Activated CD8-positive, alpha-beta memory T cell treated with anti-CD3 and anti-CD28 coated beads, Interleukin-2, amount 50 U/mL, for 4 hours (primary cell): ENCODE data around the gene ENTPD1.
"Not testable (repeated sequence)": the region's sequence is repeated elsewhere in the genome, so short reads cannot be mapped to it uniquely, and the experiment has no call there.

Source experiments
- DNase-seq: peaks from one replicate; pipeline ENCODE4 v3.0.0-alpha.2; 2020

ENTPD1 gene, protein sequence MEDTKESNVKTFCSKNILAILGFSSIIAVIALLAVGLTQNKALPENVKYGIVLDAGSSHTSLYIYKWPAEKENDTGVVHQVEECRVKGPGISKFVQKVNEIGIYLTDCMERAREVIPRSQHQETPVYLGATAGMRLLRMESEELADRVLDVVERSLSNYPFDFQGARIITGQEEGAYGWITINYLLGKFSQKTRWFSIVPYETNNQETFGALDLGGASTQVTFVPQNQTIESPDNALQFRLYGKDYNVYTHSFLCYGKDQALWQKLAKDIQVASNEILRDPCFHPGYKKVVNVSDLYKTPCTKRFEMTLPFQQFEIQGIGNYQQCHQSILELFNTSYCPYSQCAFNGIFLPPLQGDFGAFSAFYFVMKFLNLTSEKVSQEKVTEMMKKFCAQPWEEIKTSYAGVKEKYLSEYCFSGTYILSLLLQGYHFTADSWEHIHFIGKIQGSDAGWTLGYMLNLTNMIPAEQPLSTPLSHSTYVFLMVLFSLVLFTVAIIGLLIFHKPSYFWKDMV

DNA sequence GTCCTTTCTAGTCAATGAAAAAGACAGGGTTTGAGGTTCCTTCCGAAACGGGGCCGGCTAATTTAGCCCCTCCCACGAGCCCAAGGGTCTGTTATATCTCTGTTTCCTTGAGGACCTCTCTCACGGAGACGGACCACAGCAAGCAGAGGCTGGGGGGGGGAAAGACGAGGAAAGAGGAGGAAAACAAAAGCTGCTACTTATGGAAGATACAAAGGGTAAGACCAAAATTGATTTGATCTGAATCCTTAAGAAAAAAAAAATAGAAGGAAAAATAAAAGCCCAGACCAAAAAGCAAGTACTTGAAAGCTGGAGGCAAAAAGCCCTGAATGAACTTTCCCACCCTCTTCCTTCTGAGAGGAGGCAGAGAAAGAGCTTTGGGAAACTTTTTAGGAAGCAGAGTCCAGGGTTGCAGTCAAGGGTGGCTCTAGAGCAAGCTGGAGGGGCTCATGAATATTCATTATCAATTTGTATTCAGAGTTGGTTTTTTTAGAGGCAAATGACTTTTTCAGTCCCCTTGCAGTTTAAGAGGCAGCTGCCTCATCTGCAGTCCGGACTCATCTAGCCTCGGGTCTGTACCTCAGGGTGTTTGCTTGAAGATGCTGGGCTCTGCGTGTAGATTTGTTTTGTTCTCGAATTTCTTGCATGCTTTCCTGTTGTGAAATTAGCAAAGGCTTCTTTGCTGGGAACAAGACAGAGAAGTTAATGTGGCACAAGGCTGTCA is at the start of gene ENTPD1:
Gene ENTPD1, plus strand, starts transcription at position 123 of the 721 bp plus-strand sequence. Its CDS starts 77 bp downstream, at position 200.
- no peak for DNase-seq

DNA sequence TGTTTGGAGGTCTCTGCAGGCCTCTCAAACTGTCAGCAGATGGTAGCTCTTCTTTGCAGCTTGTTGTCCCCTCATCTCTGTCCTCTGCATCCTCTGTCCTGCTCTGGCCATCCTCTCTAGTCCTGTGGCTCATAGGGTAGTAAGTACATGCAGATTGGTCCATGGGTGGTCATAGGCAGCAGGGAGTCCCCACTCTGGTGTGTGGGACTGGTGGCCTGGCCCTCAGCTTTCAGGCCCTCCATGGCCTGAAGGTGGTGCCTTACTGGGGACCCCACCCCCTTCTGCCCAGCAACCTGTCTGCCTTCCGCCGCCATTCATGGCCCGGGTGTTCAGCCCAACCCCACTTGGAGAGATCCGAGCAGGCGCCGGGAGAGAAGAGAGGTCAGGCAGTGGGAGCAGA is 49.4 kb upstream of the ENTPD1 start:
- no peak for DNase-seq

DNA sequence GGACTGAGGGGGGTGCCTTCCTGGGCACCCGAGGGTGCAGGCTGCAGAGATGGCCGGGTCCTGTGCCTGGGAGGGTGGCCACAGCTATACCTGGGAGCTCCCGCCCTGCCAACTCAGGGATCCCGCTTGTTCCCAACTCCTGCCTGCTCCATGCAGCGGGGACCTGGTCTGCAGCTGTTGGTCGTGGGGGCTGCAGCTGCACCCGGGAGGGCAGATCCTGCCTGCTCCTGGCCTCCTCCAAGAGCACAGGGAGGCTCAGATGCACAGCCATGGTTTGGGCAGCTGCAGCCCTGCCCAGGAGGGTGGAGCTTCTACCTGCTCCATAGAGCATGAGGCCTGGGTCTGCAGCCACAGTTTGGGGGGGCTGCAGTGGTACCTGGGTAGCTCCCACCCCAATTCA is 49.0 kb upstream of the ENTPD1 start:
- DNase-seq, result no peak

DNA sequence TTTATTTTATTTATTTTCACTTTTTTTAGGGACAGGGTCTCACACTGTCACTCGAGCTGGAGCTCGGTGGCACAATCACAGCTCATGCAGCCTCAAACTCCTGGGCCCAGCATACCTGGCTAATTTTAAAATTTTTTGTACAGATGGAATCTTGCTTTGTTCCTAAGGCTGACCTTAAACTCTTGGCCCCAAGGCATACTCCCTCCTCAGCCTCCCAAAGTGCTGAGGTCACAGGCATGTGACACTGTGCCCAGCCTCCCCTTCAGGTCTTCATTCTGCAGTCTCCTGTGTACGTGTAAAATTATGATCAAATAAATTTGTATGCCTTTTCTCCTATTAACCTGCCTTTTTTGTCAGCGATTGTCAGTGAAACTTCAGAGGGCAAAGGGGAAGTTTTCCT is 44.5 kb upstream of the ENTPD1 start:
- no peak for DNase-seq

DNA sequence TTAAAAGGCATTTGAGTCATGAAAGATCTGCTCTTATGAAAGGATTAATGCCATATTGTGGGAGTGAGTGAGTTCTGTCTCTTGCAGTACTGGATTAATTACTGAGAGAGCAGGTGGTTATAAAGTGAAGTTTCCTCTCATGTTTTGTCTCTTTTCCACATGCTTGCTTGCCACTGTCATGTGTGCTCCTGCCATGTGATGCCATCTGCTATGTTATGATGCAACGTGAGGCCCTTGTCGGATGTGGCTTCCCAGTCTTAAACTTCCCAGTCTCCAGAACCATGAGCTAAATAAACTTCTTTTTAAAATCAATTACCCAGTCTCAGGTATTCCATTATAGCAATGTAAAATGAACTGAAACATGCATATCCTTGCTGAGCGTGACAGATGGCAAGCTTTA is 39.5 kb upstream of the ENTPD1 start:
- DNase-seq, result no peak

DNA sequence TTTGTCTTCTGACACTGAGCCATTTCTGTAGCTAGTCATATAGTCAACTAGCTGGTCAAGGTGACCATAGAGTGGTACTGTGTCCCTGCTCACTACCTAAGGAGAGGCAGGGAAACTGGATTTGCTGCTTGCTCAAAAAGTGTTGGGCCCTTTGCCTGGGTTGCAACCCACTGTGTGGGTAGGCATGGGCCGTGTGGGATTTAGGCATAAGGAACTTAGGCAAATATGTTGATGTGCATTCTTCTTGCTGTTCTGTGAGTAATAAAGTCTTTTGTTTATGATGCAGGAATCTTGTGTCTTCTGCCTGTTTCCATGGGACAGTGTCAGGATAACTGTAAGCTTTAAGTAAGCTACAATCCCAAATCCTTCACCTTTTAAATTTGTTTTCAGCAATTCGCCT is 39.1 kb upstream of the ENTPD1 start:
- DNase-seq, result no peak

DNA sequence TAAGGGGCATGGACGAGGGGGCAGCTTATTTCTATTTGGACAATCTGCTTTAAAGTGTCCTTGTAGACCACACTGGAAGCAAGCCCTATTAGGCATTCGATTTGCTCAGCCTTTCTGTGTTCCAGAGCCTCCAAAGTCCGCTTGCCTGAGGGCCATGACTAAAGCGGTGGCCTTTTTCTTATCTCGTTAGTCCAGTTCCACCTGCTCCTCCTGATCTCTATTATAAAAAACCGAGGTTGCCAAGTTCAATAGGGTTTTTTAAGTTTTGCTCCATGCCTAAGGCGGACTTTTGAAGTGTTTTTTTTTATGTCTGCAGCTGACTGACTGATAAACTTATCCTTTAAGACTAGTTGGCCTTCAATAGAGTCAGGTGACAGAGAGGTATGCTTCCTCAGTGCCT is 35.2 kb upstream of the ENTPD1 start:
- not testable (repeated sequence) for DNase-seq

DNA sequence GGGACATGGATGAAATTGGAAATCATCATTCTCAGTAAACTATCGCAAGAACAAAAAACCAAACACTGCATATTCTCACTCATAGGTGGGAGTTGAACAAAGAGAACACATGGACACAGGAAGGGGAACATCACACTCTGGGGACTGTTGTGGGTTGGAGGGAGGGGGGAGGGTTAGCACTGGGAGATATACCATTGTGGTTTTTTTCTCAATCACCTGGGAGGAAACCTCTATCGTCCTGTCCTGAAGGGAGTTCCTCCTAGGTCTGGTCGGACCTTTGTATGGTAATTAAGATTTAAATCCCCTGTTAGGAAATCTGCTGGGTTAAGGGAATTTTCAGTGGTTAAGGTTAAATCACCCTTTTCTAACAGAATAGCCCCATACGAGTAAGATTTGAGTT is 33.5 kb upstream of the ENTPD1 start:
- DNase-seq, result not testable (repeated sequence)

DNA sequence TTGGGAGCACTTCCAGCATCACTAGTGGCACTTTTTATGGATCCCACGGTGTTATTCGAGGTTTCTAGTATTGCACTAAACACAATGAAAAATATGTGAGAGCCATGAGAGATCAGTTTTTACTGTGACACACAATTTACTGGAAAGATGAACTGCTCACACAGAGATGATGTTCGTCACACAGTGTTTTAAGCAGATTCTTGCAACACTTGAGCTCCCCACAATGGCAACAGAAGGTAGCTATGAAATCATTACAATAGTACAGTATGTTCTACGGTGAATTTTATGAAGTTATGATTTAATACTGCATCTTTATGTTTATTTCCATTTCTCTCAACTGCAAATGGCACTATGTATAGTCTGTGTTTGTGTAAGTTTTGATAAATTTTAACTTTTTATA is 27.4 kb upstream of the ENTPD1 start:
- no peak for DNase-seq

DNA sequence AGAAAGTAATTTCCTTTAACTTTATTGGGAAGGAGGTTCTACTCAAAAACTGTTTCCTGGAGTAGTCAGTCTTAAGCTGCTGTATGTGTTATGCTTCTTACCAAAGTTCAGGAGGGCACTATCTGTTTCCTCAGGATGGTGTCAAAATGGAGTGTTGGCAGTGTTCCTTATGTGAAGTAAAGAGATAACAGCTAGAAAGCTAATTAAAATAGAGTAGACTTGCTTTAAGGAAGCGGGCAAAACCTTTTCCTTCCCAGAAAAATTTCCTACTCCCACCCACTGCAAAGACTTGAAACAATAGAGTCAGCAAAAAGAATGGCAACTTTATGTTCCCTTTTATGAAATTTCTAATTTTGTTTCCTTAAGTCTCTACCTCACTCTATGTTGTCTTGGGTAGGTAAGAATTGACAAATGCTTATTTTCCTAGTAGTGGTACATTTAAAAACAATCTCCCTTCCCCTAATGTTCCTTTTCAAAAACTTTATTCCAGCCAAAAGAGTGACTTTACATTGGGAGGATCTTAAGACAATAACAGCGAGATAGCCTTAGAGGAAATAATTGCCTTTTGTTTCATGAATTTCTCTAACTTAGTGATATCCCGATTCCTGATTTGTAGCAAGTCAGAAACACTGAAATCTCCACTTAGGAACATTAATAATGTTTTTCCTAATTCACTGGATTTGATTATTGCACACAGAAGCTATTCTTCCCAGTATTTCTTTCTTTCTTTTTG is 26.5 kb upstream of the ENTPD1 start:
- no peak for DNase-seq

DNA sequence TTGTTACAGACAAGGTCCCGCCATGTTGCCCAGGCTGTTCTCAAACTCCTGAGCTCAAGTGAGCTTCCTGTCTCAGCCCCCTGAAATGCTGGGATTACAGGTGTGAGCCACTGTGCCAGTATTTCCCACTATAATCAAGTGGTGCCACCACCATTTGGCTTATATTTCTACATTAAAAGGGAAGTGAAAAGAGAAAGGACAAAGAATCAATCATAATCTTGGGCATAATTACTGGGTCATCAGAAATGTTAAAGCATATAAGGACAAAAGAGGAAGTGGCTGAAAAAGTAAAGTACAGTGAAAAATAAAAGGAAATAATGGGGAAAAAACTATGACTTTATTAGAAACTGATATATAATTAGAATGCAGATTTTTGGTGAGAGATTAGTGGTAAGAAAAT is 25.7 kb upstream of the ENTPD1 start:
- no peak for DNase-seq

DNA sequence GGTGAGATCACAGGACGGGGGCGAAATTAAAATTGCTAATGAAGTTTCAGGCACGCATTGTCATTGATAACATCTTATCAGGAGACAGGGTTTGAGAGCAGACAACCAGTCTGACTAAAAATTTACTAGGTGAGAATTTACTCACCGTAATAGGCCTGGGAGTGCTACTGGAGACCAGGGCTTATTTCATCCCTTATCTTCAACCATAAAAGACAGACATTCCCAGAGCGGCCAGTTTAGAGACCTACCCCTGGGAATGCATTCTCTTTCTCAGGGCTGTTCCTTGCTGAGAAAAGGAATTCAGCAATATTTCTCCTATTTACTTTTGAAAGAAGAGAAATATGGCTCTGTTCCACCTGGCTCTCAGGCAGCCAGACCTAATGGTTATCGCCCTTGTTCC is 23.1 kb upstream of the ENTPD1 start:
- not testable (repeated sequence) for DNase-seq

DNA sequence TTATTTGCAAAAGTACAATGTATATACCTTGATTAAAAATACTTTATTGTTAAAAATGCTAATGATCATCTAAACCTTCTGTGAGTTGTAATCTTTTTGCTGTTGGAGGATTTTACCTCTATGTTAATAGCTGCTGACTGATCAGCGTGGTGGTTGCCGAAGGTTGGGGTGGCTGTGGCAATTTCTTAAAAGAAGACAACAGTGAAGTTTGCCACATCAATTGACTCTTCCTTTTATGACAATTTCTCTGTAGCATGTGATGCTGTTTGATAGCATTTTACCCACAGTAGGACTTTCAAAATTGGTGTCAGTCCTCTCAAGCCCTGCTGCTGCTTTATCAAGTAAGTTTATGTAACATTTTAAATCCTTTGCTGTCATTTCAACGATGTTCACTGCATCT is 16.9 kb upstream of the ENTPD1 start:
- no peak for DNase-seq

DNA sequence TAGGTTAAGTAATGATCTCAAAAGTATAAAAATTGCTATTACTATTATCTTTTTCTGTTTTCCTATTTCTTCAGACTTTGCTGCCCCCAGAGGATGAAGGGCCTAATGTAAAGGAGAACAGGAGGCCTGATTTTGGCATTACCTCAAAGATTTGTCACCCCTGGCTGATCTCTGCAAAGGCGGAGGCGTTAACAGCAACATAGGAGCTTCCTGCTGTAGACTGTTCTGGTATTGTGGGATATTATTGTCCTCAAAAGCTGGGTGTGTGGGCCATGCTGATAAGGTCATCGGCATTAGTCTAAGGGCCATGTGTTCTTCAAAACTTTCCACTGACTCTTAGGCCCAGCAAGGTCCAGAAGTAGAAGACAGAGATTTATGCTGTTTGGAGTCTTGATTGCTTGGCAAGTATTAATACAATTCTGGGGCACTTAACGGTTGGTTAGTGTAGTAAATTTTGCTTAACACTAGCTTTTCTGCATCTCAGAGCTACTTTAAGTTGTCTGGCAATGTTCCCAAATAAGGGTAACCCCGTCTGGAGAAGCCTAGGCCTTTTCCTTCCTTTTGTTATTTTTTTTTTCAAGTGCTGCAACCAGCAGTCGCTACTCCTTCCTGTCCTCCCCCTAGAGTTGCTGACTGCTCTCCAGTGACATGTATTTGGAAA is 14.0 kb upstream of the ENTPD1 start:
- DNase-seq, result no peak

DNA sequence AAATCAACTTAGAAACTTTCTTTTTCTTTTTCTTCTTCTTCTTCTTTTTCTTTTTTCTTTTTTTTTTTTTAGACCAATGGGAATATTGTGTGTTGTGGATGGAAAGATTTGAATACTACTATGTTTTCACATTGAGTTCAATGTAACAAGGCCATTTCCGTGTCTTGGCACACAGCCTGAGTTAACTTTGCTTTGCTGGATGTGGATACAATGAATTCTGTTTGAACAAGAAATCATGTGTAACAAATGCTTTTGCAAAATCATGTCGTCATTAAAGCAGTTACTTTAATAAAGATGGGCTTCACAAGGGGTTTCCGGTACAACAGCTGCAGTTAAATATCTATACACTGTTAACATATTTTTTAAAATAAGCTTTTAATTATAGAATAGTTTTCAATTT is 13.5 kb upstream of the ENTPD1 start:
- DNase-seq, result no peak

DNA sequence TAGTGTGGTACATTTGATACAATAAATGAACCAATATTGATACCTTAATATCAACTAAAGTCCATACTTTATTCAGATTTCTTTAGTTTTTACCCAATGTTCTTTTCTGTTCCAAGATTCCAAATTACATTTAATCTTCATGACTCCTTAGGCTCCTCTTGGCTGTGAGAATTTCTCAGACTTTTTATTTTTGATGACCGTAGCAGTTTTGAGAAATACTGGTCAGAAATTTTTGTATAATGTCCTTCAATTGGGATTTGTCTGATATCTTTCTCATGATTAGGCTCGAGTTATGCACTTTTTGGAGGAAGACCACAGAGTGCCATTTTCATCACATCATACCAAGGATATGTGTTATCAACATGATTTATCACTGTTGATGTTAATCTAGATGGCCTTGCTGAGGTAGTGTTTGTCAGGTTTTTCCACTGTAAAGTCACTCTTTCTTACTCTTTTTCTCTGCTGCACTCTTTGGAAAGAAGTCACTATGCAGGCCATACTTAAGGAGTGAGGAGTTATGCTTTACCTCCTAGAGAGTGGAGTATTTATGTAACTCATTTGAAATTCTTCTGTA is 12.9 kb upstream of the ENTPD1 start:
- no peak for DNase-seq

DNA sequence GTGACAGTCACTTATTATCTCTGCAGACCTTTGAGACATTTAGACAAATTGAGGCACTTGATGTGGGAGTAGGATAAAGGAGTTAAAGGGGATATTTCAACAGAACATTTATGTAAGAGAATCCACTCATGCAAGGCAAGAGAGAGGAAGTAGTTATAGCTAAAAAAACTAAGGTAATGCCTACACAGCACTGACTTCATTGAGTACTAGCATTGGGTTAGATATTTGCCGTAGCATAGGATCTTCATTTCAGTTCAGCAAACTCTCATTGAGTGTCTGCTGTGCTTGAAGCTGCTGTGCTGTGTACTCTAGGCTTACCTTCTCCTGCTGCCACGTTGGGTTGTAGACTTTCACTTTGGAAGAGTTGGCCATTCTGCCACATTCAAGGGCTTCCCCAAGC is 10.5 kb upstream of the ENTPD1 start:
- DNase-seq, result no peak

DNA sequence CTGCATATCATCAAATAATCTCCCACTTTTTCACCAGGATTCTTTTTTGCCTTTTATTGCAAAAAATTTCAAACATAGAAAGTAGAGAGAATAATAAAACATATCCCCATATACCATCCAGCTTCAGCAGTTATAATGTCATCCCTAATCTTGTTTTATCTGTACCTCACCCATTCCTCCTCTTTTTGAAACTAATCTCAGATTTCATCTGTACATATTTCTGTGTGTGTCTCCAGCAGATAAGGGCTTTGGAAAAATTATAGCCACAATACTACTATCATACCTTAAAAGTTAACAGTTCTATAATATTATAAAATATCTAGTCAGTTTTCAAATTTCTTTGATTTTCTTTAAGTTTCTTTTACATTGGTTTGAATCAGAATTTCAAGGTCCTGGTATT is 7.6 kb upstream of the ENTPD1 start:
- DNase-seq, result no peak

DNA sequence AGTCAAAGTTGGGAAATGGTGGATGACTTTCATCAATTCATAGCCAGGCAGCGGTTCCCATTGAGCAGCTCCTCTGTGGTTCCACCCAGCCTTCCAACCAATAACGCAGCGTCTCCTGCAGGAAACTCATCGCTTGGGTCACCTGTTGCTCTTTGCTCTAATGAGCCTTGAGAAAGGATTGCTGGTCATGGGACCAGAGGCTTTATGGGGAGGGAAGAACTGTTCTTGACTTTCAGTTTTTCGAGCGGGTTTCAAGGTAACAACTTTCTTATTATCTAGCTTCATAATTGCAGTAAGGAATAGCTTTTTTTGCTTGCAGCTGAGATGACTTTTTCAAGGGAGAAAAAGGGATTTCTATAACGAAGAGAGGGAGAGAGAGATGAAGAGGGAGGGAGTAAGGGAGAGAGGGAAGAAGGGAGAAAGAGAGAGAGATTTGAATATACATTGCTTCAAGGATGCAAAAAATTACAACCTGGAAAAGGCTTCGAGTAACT is 405 bp upstream of the ENTPD1 start:
- DNase-seq, result no peak

DNA sequence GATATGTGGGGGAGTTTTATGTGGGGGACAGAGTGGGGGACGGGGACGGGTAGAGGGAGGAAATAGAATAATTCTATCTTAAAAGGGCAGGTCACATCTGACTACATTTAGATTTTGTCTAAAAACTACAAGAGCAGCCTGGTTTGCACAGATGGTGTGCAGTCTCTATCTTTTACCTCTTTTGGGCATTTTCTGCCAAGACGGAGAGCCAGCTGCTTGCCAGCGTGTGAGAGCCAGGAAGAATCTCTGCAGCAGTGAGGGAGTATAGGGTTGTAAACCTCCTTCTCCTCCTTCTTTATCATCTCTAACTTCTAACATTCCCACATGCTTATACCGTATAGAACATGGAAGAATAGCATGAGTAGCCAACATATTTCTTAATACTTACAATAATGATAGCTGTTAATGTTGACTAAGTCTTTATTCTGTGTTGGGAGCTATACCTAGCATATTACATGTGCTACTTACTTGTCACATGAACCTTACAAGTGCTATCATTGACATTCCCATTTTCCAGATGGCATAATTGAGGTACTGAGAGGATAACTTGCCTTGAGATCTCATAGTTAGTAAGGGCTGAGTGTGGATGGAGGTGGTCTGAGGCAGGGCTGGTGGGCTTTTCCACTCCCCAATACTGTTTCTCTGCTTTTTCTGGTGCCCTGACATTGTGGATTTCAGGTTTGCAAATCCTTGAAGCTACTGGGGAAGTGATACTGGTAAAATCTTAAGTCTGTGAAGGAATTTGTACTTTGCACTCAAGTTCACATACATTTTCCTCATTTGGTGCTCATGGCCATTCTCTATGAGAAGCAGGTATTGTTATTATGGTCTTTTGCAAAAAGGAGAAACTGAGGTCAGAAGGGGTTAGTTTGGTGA is 1.1 kb downstream of the ENTPD1 start:
- DNase-seq, result no peak

DNA sequence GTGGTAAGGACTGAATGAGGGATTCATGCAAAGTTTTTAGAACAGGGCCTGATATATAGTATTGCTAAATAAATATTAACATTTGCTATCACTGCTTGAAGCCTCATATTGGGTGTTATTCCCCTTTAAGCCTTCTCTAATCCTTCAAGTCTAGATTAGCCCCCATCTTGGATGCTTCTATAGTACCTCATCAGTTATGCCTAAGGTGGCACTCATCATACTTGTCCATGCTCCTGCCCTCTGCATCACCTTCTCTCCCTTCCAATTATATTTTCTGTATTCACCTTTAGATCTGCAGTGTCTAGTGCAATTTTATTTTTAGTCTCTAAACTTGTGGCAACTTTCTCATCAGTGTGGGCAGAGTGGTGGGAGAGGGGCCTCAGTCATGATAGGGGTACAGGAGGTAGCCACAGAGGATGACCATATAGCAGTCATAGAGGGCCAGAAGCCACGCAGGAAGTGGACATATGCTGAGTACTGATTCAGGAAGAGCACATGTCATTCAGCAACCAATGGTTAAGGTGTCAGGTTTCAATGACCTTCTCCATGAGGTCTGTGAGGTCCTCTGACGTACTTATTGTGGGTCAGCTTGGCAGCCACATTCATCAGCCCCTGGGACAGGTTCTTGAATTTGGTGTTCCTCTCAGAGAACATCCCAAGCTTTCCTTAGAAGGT is 2.5 kb downstream of the ENTPD1 start:
- no peak for DNase-seq
